ENCODE results near the gene DTD2.

DTD2 gene

DNA sequence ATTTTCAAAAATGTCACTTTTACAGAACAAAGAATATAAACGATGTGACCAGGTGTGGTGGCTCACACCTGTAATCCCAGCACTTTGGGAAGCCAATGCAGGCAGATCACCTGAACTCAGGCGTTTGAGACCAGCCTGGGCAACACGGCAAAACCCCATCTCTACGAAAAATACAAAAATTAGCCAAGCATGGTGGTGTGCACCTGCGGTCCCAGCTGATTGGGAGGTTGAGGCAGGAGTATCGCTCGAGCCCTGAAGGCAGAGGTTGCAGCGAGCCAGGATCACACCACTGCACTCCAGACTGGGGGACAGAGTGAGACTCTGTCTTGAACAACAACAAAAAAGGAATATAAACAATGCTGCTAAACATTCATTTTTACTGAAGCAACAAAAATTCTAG lies 52.2 kb downstream of the DTD2 start:
- no peak for DNase-seq (ENCODE audit: low read depth)

DNA sequence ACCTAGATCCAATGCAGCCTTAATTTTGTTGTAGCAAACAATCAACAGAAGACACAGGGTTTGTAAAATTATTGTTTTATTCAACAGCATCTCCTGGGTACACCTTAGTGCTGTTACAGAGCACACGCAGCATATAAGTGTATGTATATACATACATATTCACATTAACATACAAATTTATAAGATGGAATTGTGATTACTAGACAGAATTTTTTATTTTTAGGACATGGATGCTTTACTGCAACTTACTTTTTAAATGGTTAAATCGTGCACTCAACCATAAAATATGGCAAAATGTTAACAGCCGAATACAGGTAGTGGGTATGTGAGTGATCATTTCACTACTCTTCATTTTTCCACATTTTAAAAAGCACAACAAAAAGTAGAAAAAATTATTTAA lies 53.6 kb downstream of the DTD2 start:
- DNase-seq (ENCODE audit: low read depth) = no peak

DNA sequence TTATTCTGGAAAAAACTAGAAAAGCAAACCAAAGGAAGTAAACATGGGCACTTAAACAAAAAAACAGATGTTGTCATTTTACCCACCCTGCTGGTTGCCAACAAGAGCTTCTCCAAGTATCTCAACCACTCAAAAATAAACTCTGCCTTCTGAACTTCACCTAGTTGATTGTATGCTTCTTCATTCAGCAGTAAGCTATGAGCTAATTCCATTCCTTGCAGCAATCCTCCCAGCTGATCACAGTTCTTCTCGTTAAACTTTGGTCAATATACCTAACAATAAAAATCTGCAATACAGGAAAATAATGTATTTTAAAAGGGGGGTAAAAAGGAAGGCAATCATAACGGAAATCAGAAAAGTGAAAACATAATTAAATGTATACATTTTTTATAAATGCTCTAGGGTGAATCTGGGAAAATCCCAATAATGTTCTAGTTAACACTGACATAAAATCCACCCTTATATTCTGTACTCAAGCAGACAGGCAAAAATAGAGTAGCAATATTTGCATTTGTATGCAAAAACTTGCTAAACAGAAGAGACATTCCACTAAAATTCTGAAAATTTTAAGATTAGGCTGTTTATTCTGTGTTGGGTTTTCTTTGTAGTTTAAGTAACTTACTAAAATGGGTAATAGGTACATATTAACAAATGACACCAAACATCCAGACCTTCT lies 54.4 kb downstream of the DTD2 start:
- no peak for DNase-seq (ENCODE audit: low read depth)

DNA sequence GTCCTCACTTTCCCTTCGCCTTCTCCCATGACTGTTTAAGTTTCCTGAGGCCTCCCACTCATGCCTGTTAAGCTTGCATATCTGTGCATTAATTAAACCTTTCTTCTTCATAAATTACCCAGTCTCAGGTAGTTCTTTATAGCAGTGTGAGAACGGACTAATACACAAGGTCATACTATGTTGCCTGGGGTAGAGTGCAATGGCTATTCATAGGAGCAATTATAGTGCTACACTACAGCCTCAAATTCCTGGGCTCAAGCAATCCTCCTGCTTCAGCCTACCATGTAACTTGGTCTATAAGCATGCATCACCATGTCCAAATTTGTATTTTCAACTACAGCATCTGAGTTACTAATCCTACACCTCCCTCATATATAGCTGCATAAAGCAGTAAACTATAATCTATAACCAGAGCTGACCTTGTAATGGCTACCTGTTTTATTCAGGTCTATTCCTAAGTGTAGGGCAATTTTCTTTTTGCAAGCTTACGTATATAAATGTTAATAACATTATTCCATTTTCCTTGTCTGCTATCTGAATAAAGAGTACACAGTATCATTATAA lies 55.9 kb downstream of the DTD2 start:
- no peak for DNase-seq (ENCODE audit: low read depth)

- no peak for DNase-seq (ENCODE audit: low read depth)
Observed at GRCh38 chr14:31400031-31400638, 57.2 kb downstream of the DTD2 start.
